Ovary (tissue), 9 donors: ENCODE data around the gene FHOD3. TPM values are rescaled to one million over a fixed set of nuclear protein-coding genes. Genes with fewer than 3 reads are reported as not detected.

Experiments
- DNase-seq, 5 donors: peaks; one replicate each; pipeline ENCODE4 v3.0.0-alpha.2; 2019 to 2020
- H3K27ac ChIP-seq, 2 donors: fragments of 200-600 bp; one replicate each; pipeline versions ENCODE4 v1.5.1 to v1.8.0; 2019 to 2022
- H3K27me3 ChIP-seq: fragments of 200-600 bp; one replicate; pipeline ENCODE4 v1.8.0; 2022
- H3K36me3 ChIP-seq: fragments of 200-600 bp; sonication (generic); one replicate; pipeline ENCODE4 v1.5.1; 2019
- H3K4me1 ChIP-seq: one replicate; pipeline ENCODE4 v1.8.1; 2013; ENCODE audit warnings: mild to moderate bottlenecking, moderate library complexity; ENCODE audit not compliant: insufficient read depth
- H3K4me3 ChIP-seq: fragments of 200-600 bp; sonication (generic); one replicate; pipeline ENCODE4 v1.5.1; 2017
- H3K9me3 ChIP-seq, 2 donors: fragments of 200-600 bp in 1 of 2; sonication (generic) in 1 of 2; one replicate each; pipeline versions ENCODE4 v1.5.1 to v1.8.1; 2013 to 2019; ENCODE audit warnings: mild to moderate bottlenecking in 1 of 2, moderate library complexity in 1 of 2
- CTCF ChIP-seq, 3 donors: fragments of 450-650 bp in 2 of 3; fragments of 200-600 bp in 1 of 3; IDR thresholded peaks; one replicate each; pipeline versions ENCODE4 v1.5.1 to v1.8.0; 2016 to 2022; ENCODE audit warnings: antibody characterized with exemption in 3 of 3, mild to moderate bottlenecking in 1 of 3
- EP300 ChIP-seq: sonication (generic); formaldehyde crosslinking; IDR thresholded peaks from one replicate; pipeline ENCODE4 v1.6.1; 2017; ENCODE audit warnings: antibody characterized with exemption
- POLR2A ChIP-seq: fragments of 450-650 bp; IDR thresholded peaks from one replicate; pipeline ENCODE4 v1.6.1; 2017; ENCODE audit warnings: antibody characterized with exemption, mild to moderate bottlenecking, moderate library complexity
- WGBS, 3 donors: extraction: QIAGEN DNeasy Blood & Tissue Kit in 1 of 3; methylation state at CpG; one replicate each; pipeline versions ENCODE4 v1.1.5 to v1.1.7; 2013 to 2017; 5-methylcytosine and 5-hydroxymethylcytosine counted together
- intact Hi-C, 4 donors: fragments of 100-400 bp; cut with DNase I; formaldehyde crosslinking; loops; one replicate each; pipeline versions ENCODE4 v1.11.0 to v1.15.1; 2022 to 2023
- polyA plus RNA-seq, 2 donors: library from polyadenylated mRNA; stranded (reverse); fragments of 200-250 nt in 1 of 2; fragments of 350-450 nt in 1 of 2; fragmentation: Illumina TruSeq in 1 of 2; extraction: RNeasy Lipid Tissue Mini Kit (QIAGEN cat#74804) in 1 of 2; gene quantifications; one replicate each; pipeline ENCODE4 v1.2.3, GENCODE V29; 2013 to 2014
- total RNA-seq, 7 donors: library from RNA; depleted of rRNA in 2 of 7; stranded (reverse); fragments of >200 nt in 2 of 7; fragmentation: NEBNext Ultra II Directional in 3 of 7; extraction: Animal tissue kit (Norgen Biotek cat#: 25700) in 3 of 7; gene quantifications; one replicate each; pipeline versions ENCODE4 v1.1.0 to v1.2.4, GENCODE V29; 2016 to 2023
- donor health status: DM: no; HTN: no; CAD: no; lungs with moderate emphysema.
- donor health status: DM: no; HTN: no; CAD: no.
- donor health status: Bipolar disorder and iron deficiency.
- donor health status: DM: yes; HTN: yes; CAD: no.
- donor health status: DM: no; HTN: no; CAD: no.
- donor health status: DM: yes; HTN: yes; CAD: no.

The FHOD3 gene
- total and polyA plus RNA-seq, 9 donors, result 3.5 to 62.5 (median 11.0) TPM

- no peaks in the 10 kb centered on the region for H3K36me3 ChIP-seq
Measured at GRCh38 chr18:36628435-36629137, 331.1 kb downstream of the FHOD3 start.

GRCh38 chr18:36629138-36629530, 331.6 kb downstream of the FHOD3 start:
- no peak for TF ChIP-seq POLR2A
- intact Hi-C loops, result no loop called here
- WGBS, 3 donors, result 72 to 85% (median 76%) methylated on average over 4 of the region's 4 CpGs
- H3K36me3 ChIP-seq, result no peaks in the 10 kb centered on the region
- no peaks in the 10 kb centered on the region for H3K9me3 ChIP-seq
- no peak overlapping the region for H3K27ac ChIP-seq
- H3K27me3 ChIP-seq, result no peaks in the 10 kb centered on the region
- no peaks in the 10 kb centered on the region for H3K4me1 ChIP-seq
- DNase-seq, result no peak
- no peak overlapping the region for H3K4me3 ChIP-seq

More at GRCh38 chr18:36628435-36629137, 331.1 kb downstream of the FHOD3 start:
- 8 to 15% (median 13%) methylated on average over 2 of the region's 2 CpGs for WGBS, 3 donors
- no peak for DNase-seq
- Histone ChIP-seq H3K4me3 (no peak overlapping the region), H3K27me3 (no peaks in the 10 kb centered on the region), H3K9me3 (no peaks in the 10 kb centered on the region), H3K27ac (no peak overlapping the region), H3K4me1 (no peaks in the 10 kb centered on the region)
- intact Hi-C loops, result no loop called here
- TF ChIP-seq EP300, result no peak
- no peak for TF ChIP-seq CTCF (IDR thresholded peaks at IDR 0.05)
- no peak for TF ChIP-seq POLR2A

- Histone ChIP-seq H3K4me1 (no peaks in the 10 kb centered on the region), H3K36me3 (no peaks in the 10 kb centered on the region), H3K27ac (no peak overlapping the region), H3K4me3 (no peak overlapping the region), H3K9me3 (no peaks in the 10 kb centered on the region), H3K27me3 (no peaks in the 10 kb centered on the region)
- no peak for DNase-seq
- intact Hi-C loops, result no loop called here
- TF ChIP-seq CTCF (IDR thresholded peaks at IDR 0.05), result no peak
- no peak for TF ChIP-seq EP300
- TF ChIP-seq POLR2A, result no peak
- 87 to 94% (median 87%) methylated on average over 4 of the region's 4 CpGs for WGBS, 3 donors
Measured at GRCh38 chr18:36629836-36630235, 332.3 kb downstream of the FHOD3 start.

- Histone ChIP-seq H3K27ac (no peak overlapping the region), H3K4me3 (no peak overlapping the region), H3K9me3 (no peaks in the 10 kb centered on the region), H3K36me3 (no peaks in the 10 kb centered on the region), H3K27me3 (no peaks in the 10 kb centered on the region), H3K4me1 (no peaks in the 10 kb centered on the region)
- no peak for TF ChIP-seq POLR2A
- no peak for TF ChIP-seq EP300
- no peak for TF ChIP-seq CTCF (IDR thresholded peaks at IDR 0.05)
- DNase-seq, result no peak
- 95 to 98% (median 95%) methylated on average over 2 of the region's 2 CpGs for WGBS, 3 donors
- intact Hi-C loops, result no loop called here
Measured at GRCh38 chr18:36630917-36631316, 333.4 kb downstream of the FHOD3 start.

GRCh38 chr18:36633961-36634412, 336.5 kb downstream of the FHOD3 start:
- no peaks in the 10 kb centered on the region for H3K36me3 ChIP-seq
- 76 to 79% (median 77%) methylated on average over 4 of the region's 4 CpGs for WGBS, 3 donors
- no peaks in the 10 kb centered on the region for H3K4me1 ChIP-seq
- DNase-seq, result no peak
- no peaks in the 10 kb centered on the region for H3K27me3 ChIP-seq
- TF ChIP-seq CTCF (IDR thresholded peaks at IDR 0.05) (no peak), POLR2A (no peak), EP300 (no peak)
- intact Hi-C loops, result no loop called here
- H3K27ac ChIP-seq, result no peak overlapping the region
- no peaks in the 10 kb centered on the region for H3K9me3 ChIP-seq
- no peak overlapping the region for H3K4me3 ChIP-seq
